GM10266 (cell line): Measurements from ENCODE around the gene YY1.

ENCODE experiments used
- DNase-seq: peaks from one replicate; pipeline ENCODE4 v3.0.0; 2012; ENCODE audit errors: extremely low spot score
- CTCF ChIP-seq: IDR thresholded peaks from 2 replicates; pipeline ENCODE4 v1.5.1; 2012; ENCODE audit warnings: mild to moderate bottlenecking, low read depth; ENCODE audit not compliant: control insufficient read depth, insufficient read depth; ENCODE audit errors: missing control alignments

Gene YY1

DNA sequence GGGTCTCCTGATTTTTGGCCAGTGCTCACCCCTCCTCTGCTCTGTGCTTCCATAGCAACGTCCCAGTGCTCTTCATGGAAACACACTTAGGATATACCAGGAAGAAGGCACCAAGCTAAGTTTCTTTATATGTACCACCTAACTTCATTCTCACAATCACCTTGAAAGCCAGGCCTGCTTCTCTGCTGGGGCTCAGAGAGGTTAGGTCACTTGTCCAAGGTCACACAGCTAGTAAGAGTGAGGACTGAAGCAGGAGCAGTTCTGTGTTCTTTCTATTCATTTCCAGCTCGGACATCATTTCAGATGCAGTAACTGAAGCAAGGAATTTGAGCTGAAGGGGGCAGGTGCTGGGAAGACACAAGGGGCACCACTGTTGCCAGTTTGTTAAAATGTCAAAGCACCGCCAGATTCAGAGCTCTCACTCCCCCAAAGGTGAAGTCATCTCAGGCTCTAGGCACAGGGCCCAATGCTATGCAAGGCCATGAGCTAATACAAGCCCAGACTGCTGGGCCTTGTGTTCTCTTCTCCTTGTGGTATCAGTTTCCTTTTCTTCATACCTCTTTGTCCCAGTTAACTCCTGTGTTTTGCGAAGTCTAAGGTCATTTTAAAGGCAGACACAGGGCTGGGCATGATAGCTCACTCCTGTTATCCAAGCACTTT is 19.7 kb upstream of the YY1 start:
- DNase-seq: no peak
- TF ChIP-seq CTCF: no peak

GRCh38 chr14:100221533-100222223 is 17.3 kb upstream of the YY1 start:
- DNase-seq: peak; percentile 63
- TF ChIP-seq CTCF: no peak

- TF ChIP-seq CTCF: no peak
- no peak for DNase-seq
These were observed 16.5 kb upstream of the YY1 start for GRCh38 chr14:100222224-100223093.

DNA sequence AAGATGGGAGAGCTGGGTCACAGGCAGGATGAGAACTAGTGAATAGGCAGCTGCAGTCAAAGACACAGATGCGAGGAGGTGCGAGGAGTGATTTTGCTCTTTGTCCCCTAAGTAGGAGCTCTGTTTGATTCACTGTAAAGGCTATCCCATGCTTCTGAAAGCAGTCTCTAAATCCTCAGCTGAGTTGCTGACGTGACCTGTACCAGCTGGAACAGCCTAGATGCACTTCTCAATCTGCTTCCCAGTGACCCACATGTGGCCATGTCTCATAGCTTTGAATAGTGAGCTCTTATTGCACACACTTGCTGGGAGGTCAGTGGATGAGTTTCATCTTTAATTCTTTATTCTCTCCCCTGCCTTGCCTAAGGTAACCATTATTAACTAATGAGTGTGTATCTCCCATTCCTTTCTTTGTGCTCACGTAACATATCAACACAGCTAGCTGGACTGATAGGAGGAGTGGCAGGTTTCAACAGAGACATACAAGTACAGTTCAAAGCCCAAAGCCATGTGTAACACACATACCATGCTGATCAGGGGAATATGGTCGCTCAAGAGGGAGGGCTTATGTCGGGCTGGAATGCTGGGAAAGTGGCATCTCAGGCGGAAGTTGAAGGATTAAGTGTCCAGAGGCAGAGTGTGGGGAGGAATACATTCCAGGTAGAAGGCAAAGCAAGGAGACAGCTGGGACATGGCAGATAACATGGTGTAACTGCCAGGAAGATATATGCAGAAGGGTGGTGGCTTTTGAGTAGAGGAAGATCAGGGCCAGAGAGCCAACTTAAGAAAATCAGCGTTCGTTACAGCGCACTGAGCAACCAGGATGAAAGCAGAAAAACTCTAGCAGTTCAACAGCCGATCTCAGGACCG is 15.4 kb upstream of the YY1 start:
- TF ChIP-seq CTCF: no peak
- DNase-seq: no peak

GRCh38 chr14:100224229-100224866 is 14.6 kb upstream of the YY1 start:
- DNase-seq: no peak
- TF ChIP-seq CTCF: no peak

DNA sequence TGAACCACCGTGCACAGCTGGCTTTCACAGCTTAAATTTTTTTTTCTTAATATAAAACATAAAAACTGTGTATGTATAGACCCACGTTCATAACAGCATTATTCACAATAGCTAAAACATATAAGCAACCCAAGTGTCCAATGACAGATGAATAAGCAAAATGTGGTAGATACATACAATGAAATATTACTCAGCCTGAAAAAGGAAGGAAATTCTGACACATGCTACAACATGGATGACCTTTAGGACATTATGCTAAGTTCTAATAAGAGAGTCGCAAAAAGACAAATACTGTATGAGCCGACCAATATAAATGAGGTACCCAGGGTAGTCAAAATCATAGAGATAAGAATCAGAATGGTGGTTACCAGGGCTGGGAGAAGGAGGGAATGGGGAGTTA is 13.8 kb upstream of the YY1 start:
- DNase-seq: no peak
- no peak for TF ChIP-seq CTCF
